Measurements from ENCODE around the gene TWSG1.
"Not testable (repeated sequence)": the region's sequence is repeated elsewhere in the genome, so short reads cannot be mapped to it uniquely, and the experiment has no call there.

TWSG1 gene

DNA sequence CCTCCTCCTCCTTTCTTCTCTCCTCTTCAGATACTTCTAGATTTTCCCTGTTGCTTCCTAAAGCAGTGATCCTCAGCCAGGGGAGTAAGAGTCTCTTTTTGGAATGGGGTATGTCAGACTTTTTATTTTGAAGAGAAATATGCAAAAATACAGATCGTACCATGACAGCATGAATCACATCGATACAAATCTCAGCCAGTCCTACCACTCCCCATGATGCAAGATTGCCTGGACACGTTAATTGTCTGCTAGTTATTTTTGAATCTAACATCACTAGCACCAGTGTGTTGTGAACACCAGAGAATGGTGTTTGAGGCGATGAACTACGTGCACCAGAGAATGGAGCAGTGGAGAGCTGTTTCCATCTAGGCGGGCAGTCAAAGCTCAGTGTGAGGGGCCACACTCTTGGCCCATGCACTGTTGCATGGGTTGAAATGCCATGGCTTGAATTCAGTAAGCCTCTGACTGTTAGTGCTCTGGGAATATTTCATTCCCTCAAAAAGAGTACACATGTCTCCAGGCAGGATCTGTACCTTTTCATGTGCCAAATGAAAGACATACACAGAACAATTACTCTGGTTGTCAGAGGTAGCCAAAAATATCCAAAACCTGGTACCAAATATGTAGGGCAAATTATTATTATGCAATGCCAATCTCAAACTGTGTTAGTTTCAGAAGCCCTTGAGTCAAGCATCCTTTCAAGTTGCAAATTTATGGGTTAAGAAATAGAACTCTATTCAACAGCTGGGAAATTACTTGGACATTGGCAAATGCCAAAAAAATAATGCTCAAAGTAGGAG lies 94.5 kb downstream of the TWSG1 start:
- DNase-seq = no peak

- no peak for DNase-seq
These were observed 95.1 kb downstream of the TWSG1 start for GRCh38 chr18:9429662-9429993.

GRCh38 chr18:9430315-9430714 lies 95.7 kb downstream of the TWSG1 start:
- not testable (repeated sequence) for DNase-seq

- no peak for DNase-seq
These were observed 96.7 kb downstream of the TWSG1 start for GRCh38 chr18:9431296-9431695.

GRCh38 chr18:9433122-9433521 lies 98.5 kb downstream of the TWSG1 start:
- not testable (repeated sequence) for DNase-seq

GRCh38 chr18:9433671-9434121 lies 99.1 kb downstream of the TWSG1 start:
- DNase-seq = no peak

- DNase-seq = no peak
These were observed 99.6 kb downstream of the TWSG1 start for GRCh38 chr18:9434122-9434701.

GRCh38 chr18:9435041-9435440 lies 100.5 kb downstream of the TWSG1 start:
- DNase-seq = no peak

DNA sequence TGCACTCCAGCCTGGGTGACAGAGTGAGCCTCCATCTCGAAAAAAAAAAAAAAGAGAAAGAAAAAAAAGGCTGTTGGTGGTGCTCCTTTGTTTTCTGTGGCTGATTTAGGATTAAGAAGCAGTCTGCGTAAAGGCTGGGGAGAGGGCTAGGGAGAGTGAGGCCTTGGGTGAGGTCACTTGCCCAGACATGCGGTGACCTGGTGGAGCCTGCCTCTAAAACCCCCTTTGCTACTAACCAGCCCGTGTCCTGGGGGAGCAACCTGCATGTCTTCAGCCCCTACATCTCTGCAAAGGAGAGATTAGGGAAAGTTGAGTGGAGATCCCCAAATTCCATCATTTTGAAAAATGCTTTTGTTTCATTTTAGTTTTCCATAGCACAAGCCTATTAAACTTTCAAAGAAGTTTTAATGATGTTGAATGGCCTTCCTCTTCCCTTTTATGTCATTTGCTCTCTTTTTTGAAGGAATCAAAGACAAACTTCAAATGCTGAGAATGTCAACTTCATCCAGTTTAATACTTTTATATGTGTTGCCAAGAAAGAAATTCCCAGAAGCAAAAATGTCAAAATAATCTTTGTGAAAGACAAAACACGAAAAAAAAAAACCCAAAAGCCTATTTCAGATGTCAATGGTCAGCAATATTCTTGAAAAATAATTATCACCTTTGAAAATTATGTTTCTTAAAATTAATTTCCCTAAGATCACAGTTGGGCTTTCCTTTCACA lies 101.8 kb downstream of the TWSG1 start:
- DNase-seq = no peak

DNA sequence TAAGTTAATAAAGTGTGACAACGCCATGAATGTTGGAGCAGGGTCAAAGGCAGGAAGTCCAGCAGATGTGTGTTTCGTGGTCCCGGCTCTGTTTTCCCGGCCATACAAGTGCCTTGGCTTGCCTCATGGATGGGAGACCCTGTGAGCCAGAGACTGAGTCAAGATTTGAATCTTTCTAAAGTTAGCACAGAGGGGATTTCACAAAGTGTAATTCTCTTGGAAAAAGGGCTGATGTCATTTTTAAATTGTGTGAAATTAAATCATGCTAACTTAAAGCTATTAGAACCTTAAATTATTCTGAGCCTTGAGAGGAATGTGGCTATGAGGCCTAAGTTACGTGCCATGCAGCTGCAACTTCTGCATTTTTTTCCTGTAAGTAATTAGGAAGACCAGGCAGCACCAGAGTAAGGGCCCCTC lies 102.5 kb downstream of the TWSG1 start:
- DNase-seq = no peak

GRCh38 chr18:9437672-9438071 lies 103.1 kb downstream of the TWSG1 start:
- no peak for DNase-seq

GRCh38 chr18:9441061-9441460 lies 106.5 kb downstream of the TWSG1 start:
- no peak for DNase-seq

GRCh38 chr18:9444549-9444948 lies 110.0 kb downstream of the TWSG1 start:
- no peak for DNase-seq

GRCh38 chr18:9446839-9447238 lies 112.3 kb downstream of the TWSG1 start:
- no peak for DNase-seq

DNA sequence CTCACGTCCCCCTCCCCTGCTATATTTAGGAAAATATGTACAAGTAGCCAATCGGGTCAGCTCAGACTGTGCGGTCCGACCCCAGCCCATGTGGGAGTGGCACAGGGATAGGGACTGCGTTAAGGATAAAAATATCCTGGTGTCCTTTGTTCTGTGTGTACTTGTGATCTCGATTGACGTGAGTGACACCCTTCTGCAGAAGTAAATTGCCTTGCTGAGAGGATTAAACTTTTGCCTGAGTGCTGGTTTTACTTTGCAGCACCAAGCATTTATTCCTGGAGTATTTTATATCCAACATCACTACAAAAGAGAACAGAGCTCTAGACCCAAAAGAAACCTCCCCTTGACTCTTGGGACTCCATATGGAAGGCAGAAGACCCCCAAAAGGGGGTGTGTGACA lies 112.8 kb downstream of the TWSG1 start:
- DNase-seq = no peak

- DNase-seq = no peak
These were observed 115.2 kb downstream of the TWSG1 start for GRCh38 chr18:9449600-9450414.

GRCh38 chr18:9450920-9451319 lies 116.3 kb downstream of the TWSG1 start:
- DNase-seq = not testable (repeated sequence)

Data from GF-D8 (cell line).